ENCODE data around the gene SAPCD2.

The SAPCD2 gene

GRCh38 chr9:137107312-137107921 lies 37.1 kb upstream of the SAPCD2 start:
- Histone ChIP-seq H3K36me3 (replicated peaks) (peaks cover 46% of the 10 kb centered on the region), H3K27ac (no peak overlapping the region), H3K27me3 (replicated peaks) (no peaks in the 10 kb centered on the region), H3K4me3 (ENCODE audit: low read depth, low read length) (no peak overlapping the region)
- in situ Hi-C loops (cut with HindIII; ENCODE audit: low pct_ligation_motif_present, low sequenced_read_pairs), result no loop called here
- TF ChIP-seq CTCF (IDR thresholded peaks at IDR 0.05; ENCODE audit: low read depth, low read length, missing control alignments), result no peak
- DNase-seq, result no peak

GRCh38 chr9:137106662-137107250 lies 36.4 kb upstream of the SAPCD2 start:
- TF ChIP-seq CTCF (IDR thresholded peaks at IDR 0.05; ENCODE audit: low read depth, low read length, missing control alignments), result no peak
- in situ Hi-C loops (cut with HindIII; ENCODE audit: low pct_ligation_motif_present, low sequenced_read_pairs), result no loop called here
- Histone ChIP-seq H3K27me3 (replicated peaks) (no peaks in the 10 kb centered on the region), H3K36me3 (replicated peaks) (peaks cover 48% of the 10 kb centered on the region), H3K4me3 (ENCODE audit: low read depth, low read length) (no peak overlapping the region), H3K27ac (no peak overlapping the region)
- no peak for DNase-seq

- in situ Hi-C loops (cut with HindIII; ENCODE audit: low pct_ligation_motif_present, low sequenced_read_pairs), result no loop called here
- no peak for DNase-seq
- Histone ChIP-seq H3K27me3 (replicated peaks) (no peaks in the 10 kb centered on the region), H3K4me3 (ENCODE audit: low read depth, low read length) (no peak overlapping the region), H3K27ac (no peak overlapping the region), H3K36me3 (replicated peaks) (peaks cover 55% of the 10 kb centered on the region)
- no peak for TF ChIP-seq CTCF (IDR thresholded peaks at IDR 0.05; ENCODE audit: low read depth, low read length, missing control alignments)
Observed at GRCh38 chr9:137105814-137106661, 35.7 kb upstream of the SAPCD2 start.

GRCh38 chr9:137103206-137103999 lies 33.0 kb upstream of the SAPCD2 start:
- Histone ChIP-seq H3K36me3 (replicated peaks) (peaks cover 52% of the 10 kb centered on the region), H3K27ac (no peak overlapping the region), H3K4me3 (ENCODE audit: low read depth, low read length) (no peak overlapping the region), H3K27me3 (replicated peaks) (no peaks in the 10 kb centered on the region)
- DNase-seq, result no peak
- in situ Hi-C loops (cut with HindIII; ENCODE audit: low pct_ligation_motif_present, low sequenced_read_pairs), result no loop called here
- TF ChIP-seq CTCF (IDR thresholded peaks at IDR 0.05; ENCODE audit: low read depth, low read length, missing control alignments), result no peak

- Histone ChIP-seq H3K27me3 (replicated peaks) (no peaks in the 10 kb centered on the region), H3K4me3 (ENCODE audit: low read depth, low read length) (no peak overlapping the region), H3K27ac (no peak overlapping the region), H3K36me3 (replicated peaks) (peaks cover 47% of the 10 kb centered on the region)
- in situ Hi-C loops (cut with HindIII; ENCODE audit: low pct_ligation_motif_present, low sequenced_read_pairs), result no loop called here
- no peak for TF ChIP-seq CTCF (IDR thresholded peaks at IDR 0.05; ENCODE audit: low read depth, low read length, missing control alignments)
- DNase-seq, result no peak
Observed at GRCh38 chr9:137099231-137099630, 28.9 kb upstream of the SAPCD2 start.

Measured in brain microvascular endothelial cell (primary cell).